Measurements from ENCODE around the gene SERTAD2.

The SERTAD2 gene

GRCh38 chr2:64626146-64626809 is 27.4 kb downstream of the SERTAD2 start:
- no peak overlapping the region for H3K4me3 Mint-ChIP-seq
- H3K9me3 Mint-ChIP-seq, result no peaks in the 10 kb centered on the region
- ATAC-seq (replicated peaks) (no peak), DNase-seq (no peak)
- H3K27me3 Mint-ChIP-seq, result peaks cover 0 to 12% of the 10 kb centered on the region in 2 donors
- peak overlapping the region in 1 of 2 donors; percentile 54 for H3K27ac Mint-ChIP-seq
- H3K36me3 Mint-ChIP-seq (ENCODE audit: insufficient read depth), result peaks cover 15% of the 10 kb centered on the region
- H3K4me1 Mint-ChIP-seq (ENCODE audit: low read depth in 2 of 2), result peaks cover 0 to 4% of the 10 kb centered on the region in 2 donors

DNA sequence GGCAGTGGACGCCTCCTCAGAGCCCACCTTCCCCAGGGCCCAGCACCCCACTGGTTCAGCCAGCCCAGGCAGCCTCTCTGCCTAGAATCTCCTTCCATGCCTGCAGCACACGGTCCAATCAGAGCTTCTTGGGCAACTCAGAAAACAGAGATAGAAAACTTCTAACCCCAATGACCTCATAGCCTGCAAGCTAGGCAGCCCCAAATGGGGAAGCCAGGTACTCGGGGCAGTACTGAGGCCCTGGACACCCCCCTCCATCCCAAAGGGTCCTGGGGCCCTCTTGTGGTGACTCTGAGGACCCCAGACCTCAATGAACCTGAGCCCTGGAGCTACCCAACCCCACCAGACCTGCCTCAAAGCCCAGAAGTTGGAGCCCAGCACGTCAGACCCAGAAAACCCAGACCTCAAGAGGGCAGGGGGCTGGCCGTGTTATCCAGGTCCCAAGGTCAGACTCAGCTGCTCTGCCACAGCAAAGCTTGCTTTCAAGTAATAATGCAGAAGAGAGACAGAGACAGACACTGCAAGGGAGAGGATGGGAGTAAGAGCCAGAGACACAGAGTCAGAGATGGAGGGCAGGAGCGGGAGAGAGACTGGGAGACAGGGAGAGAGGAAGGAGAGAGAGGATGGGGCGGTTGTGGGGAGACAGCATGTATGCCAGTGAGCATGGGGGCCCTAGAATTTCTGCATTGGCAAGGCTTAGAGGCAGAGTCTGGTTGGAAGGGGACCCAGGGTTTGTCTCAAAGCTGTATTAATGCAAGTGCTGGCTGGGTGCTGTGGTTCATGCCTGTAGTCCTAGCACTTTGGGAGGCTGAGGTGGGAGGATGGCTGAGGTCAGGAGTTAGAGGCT is 28.2 kb downstream of the SERTAD2 start:
- Mint-ChIP-seq H3K9me3 (no peaks in the 10 kb centered on the region), H3K27ac (peak overlapping the region in 1 of 2 donors; percentile 54), H3K27me3 (peaks cover 0 to 12% of the 10 kb centered on the region in 2 donors), H3K36me3 (ENCODE audit: insufficient read depth) (peaks cover 9% of the 10 kb centered on the region), H3K4me3 (no peak overlapping the region), H3K4me1 (ENCODE audit: low read depth in 2 of 2) (peaks cover 0 to 4% of the 10 kb centered on the region in 2 donors)
- no peak for DNase-seq
- no peak for ATAC-seq (replicated peaks)

- Mint-ChIP-seq H3K27me3 (peaks cover 0 to 12% of the 10 kb centered on the region in 2 donors), H3K27ac (peak overlapping the region in 1 of 2 donors; percentile 41), H3K4me3 (no peak overlapping the region), H3K9me3 (no peaks in the 10 kb centered on the region), H3K4me1 (ENCODE audit: low read depth in 2 of 2) (peaks cover 0 to 4% of the 10 kb centered on the region in 2 donors), H3K36me3 (ENCODE audit: insufficient read depth) (peaks cover 9% of the 10 kb centered on the region)
- DNase-seq (no peak), ATAC-seq (replicated peaks) (no peak)
Measured at GRCh38 chr2:64624862-64625261, 28.9 kb downstream of the SERTAD2 start.

- Mint-ChIP-seq H3K9me3 (no peaks in the 10 kb centered on the region), H3K4me1 (ENCODE audit: low read depth in 2 of 2) (peaks cover 0 to 4% of the 10 kb centered on the region in 2 donors), H3K27me3 (peaks cover 0 to 12% of the 10 kb centered on the region in 2 donors), H3K4me3 (no peak overlapping the region), H3K27ac (no peak overlapping the region), H3K36me3 (ENCODE audit: insufficient read depth) (peaks cover 2% of the 10 kb centered on the region)
- DNase-seq (no peak), ATAC-seq (replicated peaks) (no peak)
Measured at GRCh38 chr2:64624108-64624610, 29.6 kb downstream of the SERTAD2 start.

GRCh38 chr2:64623242-64623850 is 30.4 kb downstream of the SERTAD2 start:
- peaks cover 0 to 13% of the 10 kb centered on the region in 2 donors for H3K27me3 Mint-ChIP-seq
- H3K9me3 Mint-ChIP-seq, result no peaks in the 10 kb centered on the region
- H3K27ac Mint-ChIP-seq, result no peak overlapping the region
- no peak for ATAC-seq (replicated peaks)
- peaks cover 0 to 4% of the 10 kb centered on the region in 2 donors for H3K4me1 Mint-ChIP-seq (ENCODE audit: low read depth in 2 of 2)
- no peak overlapping the region for H3K4me3 Mint-ChIP-seq
- H3K36me3 Mint-ChIP-seq (ENCODE audit: insufficient read depth), result peaks cover 2% of the 10 kb centered on the region
- no peak for DNase-seq

GRCh38 chr2:64622443-64623241 is 31.1 kb downstream of the SERTAD2 start:
- Mint-ChIP-seq H3K36me3 (ENCODE audit: insufficient read depth) (peaks cover 2% of the 10 kb centered on the region), H3K4me3 (no peak overlapping the region), H3K27ac (peak overlapping the region in 1 of 2 donors; percentile 36), H3K4me1 (ENCODE audit: low read depth in 2 of 2) (peaks cover 0 to 4% of the 10 kb centered on the region in 2 donors), H3K27me3 (peaks cover 0 to 19% of the 10 kb centered on the region in 2 donors), H3K9me3 (no peaks in the 10 kb centered on the region)
- no peak for ATAC-seq (replicated peaks)
- DNase-seq, result no peak

GRCh38 chr2:64620661-64621060 is 33.1 kb downstream of the SERTAD2 start:
- peaks cover 0 to 3% of the 10 kb centered on the region in 2 donors for H3K4me1 Mint-ChIP-seq (ENCODE audit: low read depth in 2 of 2)
- ATAC-seq (replicated peaks) (no peak), DNase-seq (no peak)
- no peak overlapping the region for H3K27ac Mint-ChIP-seq
- no peaks in the 10 kb centered on the region for H3K9me3 Mint-ChIP-seq
- peaks cover 0 to 19% of the 10 kb centered on the region in 2 donors for H3K27me3 Mint-ChIP-seq
- H3K4me3 Mint-ChIP-seq, result no peak overlapping the region
- H3K36me3 Mint-ChIP-seq (ENCODE audit: insufficient read depth), result peaks cover 2% of the 10 kb centered on the region

DNA sequence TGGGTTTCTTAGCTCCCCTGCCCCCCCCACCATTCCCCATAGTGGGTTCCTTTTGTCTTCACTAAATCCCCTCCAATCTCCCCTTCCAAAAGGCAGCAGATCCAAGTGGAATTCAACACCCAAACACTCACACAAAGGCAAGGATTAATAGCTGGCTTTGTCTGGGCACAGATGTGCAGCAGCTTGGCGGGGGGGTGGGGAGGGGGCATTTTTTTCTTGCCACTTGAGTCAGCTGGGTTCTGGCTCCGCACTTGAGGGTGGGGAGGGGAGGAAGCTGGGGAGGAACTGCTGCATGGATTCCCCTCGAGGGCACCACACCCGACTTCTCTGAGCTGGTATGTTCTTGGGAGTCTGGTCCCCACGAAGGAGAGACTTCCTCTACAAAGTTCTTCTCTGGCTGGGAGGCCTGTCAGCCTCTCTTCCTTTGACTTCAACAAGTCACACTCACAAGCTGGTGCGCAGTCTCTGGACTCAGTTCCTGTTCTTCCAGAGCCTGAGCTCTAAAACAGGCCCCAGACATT is 36.0 kb downstream of the SERTAD2 start:
- DNase-seq, result no peak
- H3K27ac Mint-ChIP-seq, result no peak overlapping the region
- H3K27me3 Mint-ChIP-seq, result peaks cover 0 to 12% of the 10 kb centered on the region in 2 donors
- peaks cover 0 to 3% of the 10 kb centered on the region in 2 donors for H3K4me1 Mint-ChIP-seq (ENCODE audit: low read depth in 2 of 2)
- H3K4me3 Mint-ChIP-seq, result no peak overlapping the region
- no peak for ATAC-seq (replicated peaks)
- H3K36me3 Mint-ChIP-seq (ENCODE audit: insufficient read depth), result peaks cover 2% of the 10 kb centered on the region
- no peaks in the 10 kb centered on the region for H3K9me3 Mint-ChIP-seq

- Mint-ChIP-seq H3K4me1 (ENCODE audit: low read depth in 2 of 2) (no peaks in the 10 kb centered on the region), H3K27ac (peak overlapping the region in 1 of 2 donors; percentile 47), H3K36me3 (ENCODE audit: insufficient read depth) (no peaks in the 10 kb centered on the region), H3K9me3 (no peaks in the 10 kb centered on the region), H3K27me3 (peaks cover 0 to 7% of the 10 kb centered on the region in 2 donors), H3K4me3 (no peak overlapping the region)
- no peak for DNase-seq
- no peak for ATAC-seq (replicated peaks)
Measured at GRCh38 chr2:64615844-64616536, 37.7 kb downstream of the SERTAD2 start.

- Mint-ChIP-seq H3K4me1 (ENCODE audit: low read depth in 2 of 2) (no peaks in the 10 kb centered on the region), H3K4me3 (no peak overlapping the region), H3K27me3 (peaks cover 0 to 7% of the 10 kb centered on the region in 2 donors), H3K36me3 (ENCODE audit: insufficient read depth) (no peaks in the 10 kb centered on the region), H3K9me3 (no peaks in the 10 kb centered on the region), H3K27ac (no peak overlapping the region)
- DNase-seq (no peak), ATAC-seq (replicated peaks) (no peak)
Measured at GRCh38 chr2:64615192-64615763, 38.4 kb downstream of the SERTAD2 start.

DNA sequence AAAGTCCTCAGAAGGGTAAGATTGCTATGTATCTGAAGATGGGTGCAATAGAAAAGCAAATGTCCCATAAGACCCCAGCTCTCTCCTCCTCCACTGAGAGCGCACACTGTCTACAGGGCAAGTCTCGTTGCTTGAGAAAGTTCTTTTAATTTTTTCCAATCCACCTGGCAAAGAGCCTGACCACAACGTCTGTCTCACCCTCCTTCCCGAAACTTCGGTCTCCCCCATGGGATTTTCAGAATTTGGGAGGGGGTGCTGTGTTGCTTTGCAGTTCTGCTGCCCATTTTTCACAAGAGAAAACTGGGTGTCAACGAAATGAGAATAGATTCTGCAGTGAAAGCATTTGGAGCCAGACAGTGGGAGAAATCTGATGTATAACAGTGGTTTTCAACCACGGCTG is 40.4 kb downstream of the SERTAD2 start:
- peaks cover 0 to 6% of the 10 kb centered on the region in 2 donors for H3K27me3 Mint-ChIP-seq
- no peak overlapping the region for H3K27ac Mint-ChIP-seq
- ATAC-seq (replicated peaks) (no peak), DNase-seq (no peak)
- H3K4me3 Mint-ChIP-seq, result no peak overlapping the region
- peaks cover under 1 to 2% of the 10 kb centered on the region in 2 donors for H3K4me1 Mint-ChIP-seq (ENCODE audit: low read depth in 2 of 2)
- no peaks in the 10 kb centered on the region for H3K9me3 Mint-ChIP-seq
- H3K36me3 Mint-ChIP-seq (ENCODE audit: insufficient read depth), result no peaks in the 10 kb centered on the region
